ENCODE results near the gene CCDC182.

The CCDC182 gene

GRCh38 chr17:57749701-57750100 lies 4.6 kb upstream of the CCDC182 start:
- no peak for TF ChIP-seq FOXM1 (IDR thresholded peaks at IDR 0.05; ENCODE audit: borderline replicate concordance, low read depth)
- no peak for TF ChIP-seq CEBPB (IDR thresholded peaks at IDR 0.05)
- no peak for TF ChIP-seq NFIC (IDR thresholded peaks at IDR 0.05)
- no peak for TF ChIP-seq ZBTB7A (IDR thresholded peaks at IDR 0.05; ENCODE audit: low read depth)
- no peak for TF ChIP-seq RAD21 (IDR thresholded peaks at IDR 0.05; ENCODE audit: low read depth)
- no peak for TF ChIP-seq USF1 (IDR thresholded peaks at IDR 0.05)
- TF ChIP-seq TAF1 (IDR thresholded peaks at IDR 0.05; ENCODE audit: low read depth), result no peak
- TF ChIP-seq EP300 (IDR thresholded peaks at IDR 0.05; ENCODE audit: borderline replicate concordance), result no peak
- no peak for TF ChIP-seq REST (IDR thresholded peaks at IDR 0.05; ENCODE audit: low read depth)
- no peak for TF ChIP-seq YY1 (IDR thresholded peaks at IDR 0.05; ENCODE audit: low read depth)
- no peak for TF ChIP-seq MAX (IDR thresholded peaks at IDR 0.05)
- no peak for TF ChIP-seq CREB1 (IDR thresholded peaks at IDR 0.05; ENCODE audit: low read depth)
- no peak for TF ChIP-seq TCF12 (IDR thresholded peaks at IDR 0.05; ENCODE audit: low read depth)
- no peak for TF ChIP-seq EGR1 (IDR thresholded peaks at IDR 0.05)
- TF ChIP-seq TEAD4 (IDR thresholded peaks at IDR 0.05), result no peak

- TF ChIP-seq RAD21 (IDR thresholded peaks at IDR 0.05; ENCODE audit: low read depth) (peak; percentile 93), CEBPB (IDR thresholded peaks at IDR 0.05) (no peak)
Measured at GRCh38 chr17:57747221-57748017, 2.3 kb upstream of the CCDC182 start.

GRCh38 chr17:57746221-57746620 lies 1.1 kb upstream of the CCDC182 start:
- TF ChIP-seq TAF1 (IDR thresholded peaks at IDR 0.05; ENCODE audit: low read depth), result no peak
- no peak for TF ChIP-seq MAX (IDR thresholded peaks at IDR 0.05)
- no peak for TF ChIP-seq ZBTB7A (IDR thresholded peaks at IDR 0.05; ENCODE audit: low read depth)
- TF ChIP-seq CREB1 (IDR thresholded peaks at IDR 0.05; ENCODE audit: low read depth), result no peak
- no peak for TF ChIP-seq TCF12 (IDR thresholded peaks at IDR 0.05; ENCODE audit: low read depth)
- TF ChIP-seq FOXM1 (IDR thresholded peaks at IDR 0.05; ENCODE audit: borderline replicate concordance, low read depth), result no peak
- TF ChIP-seq USF1 (IDR thresholded peaks at IDR 0.05), result no peak
- TF ChIP-seq REST (IDR thresholded peaks at IDR 0.05; ENCODE audit: low read depth), result no peak
- no peak for TF ChIP-seq EGR1 (IDR thresholded peaks at IDR 0.05)
- no peak for TF ChIP-seq YY1 (IDR thresholded peaks at IDR 0.05; ENCODE audit: low read depth)
- TF ChIP-seq RAD21 (IDR thresholded peaks at IDR 0.05; ENCODE audit: low read depth), result no peak
- no peak for TF ChIP-seq EP300 (IDR thresholded peaks at IDR 0.05; ENCODE audit: borderline replicate concordance)
- no peak for TF ChIP-seq CEBPB (IDR thresholded peaks at IDR 0.05)
- TF ChIP-seq TEAD4 (IDR thresholded peaks at IDR 0.05), result no peak
- no peak for TF ChIP-seq NFIC (IDR thresholded peaks at IDR 0.05)

- TF ChIP-seq MAX (IDR thresholded peaks at IDR 0.05) (0 out of 2 replicates have a peak, but pooled peaks have one; percentile 18), CREB1 (IDR thresholded peaks at IDR 0.05; ENCODE audit: low read depth) (no peak)
Measured at GRCh38 chr17:57744195-57745170, 616 bp downstream of the CCDC182 start.

GRCh38 chr17:57740235-57740528 lies 4.9 kb downstream of the CCDC182 start:
- no peak for TF ChIP-seq ZBTB7A (IDR thresholded peaks at IDR 0.05; ENCODE audit: low read depth)
- no peak for TF ChIP-seq CREB1 (IDR thresholded peaks at IDR 0.05; ENCODE audit: low read depth)
- TF ChIP-seq REST (IDR thresholded peaks at IDR 0.05; ENCODE audit: low read depth), result no peak
- TF ChIP-seq NFIC (IDR thresholded peaks at IDR 0.05), result no peak
- no peak for TF ChIP-seq MAX (IDR thresholded peaks at IDR 0.05)
- TF ChIP-seq YY1 (IDR thresholded peaks at IDR 0.05; ENCODE audit: low read depth), result no peak
- no peak for TF ChIP-seq USF1 (IDR thresholded peaks at IDR 0.05)
- TF ChIP-seq FOXM1 (IDR thresholded peaks at IDR 0.05; ENCODE audit: borderline replicate concordance, low read depth), result no peak
- TF ChIP-seq CEBPB (IDR thresholded peaks at IDR 0.05), result no peak
- no peak for TF ChIP-seq TAF1 (IDR thresholded peaks at IDR 0.05; ENCODE audit: low read depth)
- TF ChIP-seq RAD21 (IDR thresholded peaks at IDR 0.05; ENCODE audit: low read depth), result no peak
